Endothelial cell of umbilical vein (primary cell): ENCODE data around the gene OR14I1. TPM values are rescaled to one million over a fixed set of nuclear protein-coding genes. Genes with fewer than 3 reads are reported as not detected.

ENCODE experiments used
- BruUV-seq: library from RNA; stranded (reverse); fragments of 400-500 nt; replicated peaks from 2 replicates; lab custom pipeline; 2021; lab: Mats Ljungman, UMichigan
- CTCF ChIA-PET: fragments of 300-600, 350-600 bp; sonication (Branson Sonifier 250); formaldehyde crosslinking; loops from one replicate; lab custom pipeline; 2021; ENCODE audit warnings: antibody characterized with exemption, inconsistent platforms; lab: Charles Lee
- POLR2A ChIA-PET: fragments of 300-600, 350-600 bp; sonication (Branson Sonifier 250); formaldehyde crosslinking; loops from one replicate; lab custom pipeline; 2021; ENCODE audit warnings: antibody characterized with exemption, inconsistent platforms; lab: Charles Lee
- DNase-seq: peaks from one replicate; pipeline ENCODE4 v3.0.0-alpha.2; 2011; ENCODE audit warnings: low read depth, low spot score
- FAIRE-seq: peaks from 2 replicates; lab custom pipeline; 2011; peaks lifted over from hg19 to GRCh38; lab: Jason Lieb, UNC
- H2AFZ ChIP-seq: 2 replicates; pipeline ENCODE4 v1.6.0; 2012; ENCODE audit warnings: low read depth, low read length, control low read depth, inconsistent platforms
- H3K27ac ChIP-seq: 2 replicates; pipeline ENCODE4 v1.5.1; 2011; ENCODE audit warnings: low read depth, mild to moderate bottlenecking, control low read depth, low read length, moderate library complexity; ENCODE audit not compliant: insufficient read depth
- H3K27me3 ChIP-seq, 2 experiments: 2 replicates each; pipeline versions ENCODE4 v1.6.0 to v1.6.1; 2011; ENCODE audit warnings: low read length in 2 of 2, mixed read lengths in 1 of 2; ENCODE audit not compliant: control insufficient read depth in 2 of 2, insufficient read depth in 2 of 2
- H3K36me3 ChIP-seq, 2 experiments: 2 replicates in 1 of 2; 3 replicates in 1 of 2; pipeline ENCODE4 v1.5.1; 2011; ENCODE audit warnings: low read length in 2 of 2, mild to moderate bottlenecking in 1 of 2, moderate library complexity in 1 of 2; ENCODE audit not compliant: control insufficient read depth in 2 of 2, insufficient read depth in 2 of 2; ENCODE audit errors: extremely low read depth in 1 of 2
- H3K4me1 ChIP-seq: 3 replicates; pipeline ENCODE4 v1.5.1; 2011; ENCODE audit warnings: mild to moderate bottlenecking, low read length; ENCODE audit not compliant: control insufficient read depth, insufficient read depth; ENCODE audit errors: extremely low read depth
- H3K4me2 ChIP-seq: 2 replicates; pipeline ENCODE4 v1.6.1; 2011; ENCODE audit warnings: low read length, control low read depth, mixed read lengths; ENCODE audit not compliant: insufficient read depth
- H3K4me3 ChIP-seq, 3 experiments: fragments of 200-600 bp in 1 of 3; sonication (generic), shearing (Covaris generic) in 1 of 3; replicated peaks in 1 of 3; 2 replicates each; pipeline ENCODE4 v1.5.1; 2011 to 2016; ENCODE audit warnings: control low read depth in 3 of 3, low read length in 3 of 3, mild to moderate bottlenecking in 2 of 3, inconsistent platforms in 1 of 3, low read depth in 1 of 3, moderate library complexity in 1 of 3; ENCODE audit not compliant: insufficient read depth in 1 of 3
- H3K79me2 ChIP-seq: 2 replicates; pipeline ENCODE4 v1.6.0; 2012; ENCODE audit warnings: low read length, inconsistent platforms; ENCODE audit not compliant: control insufficient read depth, insufficient read depth
- H3K9ac ChIP-seq: replicated peaks from 2 replicates; pipeline ENCODE3; 2011; ENCODE audit warnings: low read length, control low read depth; ENCODE audit not compliant: insufficient read depth; ENCODE audit errors: extremely low read depth
- H3K9me1 ChIP-seq: replicated peaks from 3 replicates; pipeline ENCODE4 v1.6.0; 2011; ENCODE audit warnings: mild to moderate bottlenecking, low read length; ENCODE audit not compliant: control insufficient read depth, insufficient read depth; ENCODE audit errors: extremely low read depth
- H3K9me3 ChIP-seq: replicated peaks from 2 replicates; pipeline ENCODE4 v1.5.1; 2012; ENCODE audit warnings: low read length, inconsistent platforms; ENCODE audit not compliant: control insufficient read depth, insufficient read depth
- H4K20me1 ChIP-seq: replicated peaks from 2 replicates; pipeline ENCODE3; 2011; ENCODE audit warnings: mild to moderate bottlenecking, low read length; ENCODE audit not compliant: control insufficient read depth, insufficient read depth; ENCODE audit errors: extremely low read depth
- EZH2 ChIP-seq: IDR thresholded peaks from 2 replicates; pipeline ENCODE4 v1.6.1; 2012; ENCODE audit warnings: borderline replicate concordance, low read depth, mild to moderate bottlenecking, moderate library complexity, low read length, inconsistent platforms; ENCODE audit not compliant: severe bottlenecking
- FOS ChIP-seq: IDR thresholded peaks from 2 replicates; pipeline ENCODE4 v1.6.1; 2011; ENCODE audit warnings: mild to moderate bottlenecking, low read length, moderate library complexity, borderline replicate concordance; ENCODE audit not compliant: insufficient read depth
- GATA2 ChIP-seq: IDR thresholded peaks from 2 replicates; pipeline ENCODE4 v1.7.0; 2011; ENCODE audit warnings: low read depth, mild to moderate bottlenecking, moderate library complexity, mixed read lengths, low read length; ENCODE audit not compliant: insufficient read length, insufficient read depth
- JUN ChIP-seq: IDR thresholded peaks from 2 replicates; pipeline ENCODE4 v1.6.1; 2011; ENCODE audit warnings: borderline replicate concordance, low read depth; ENCODE audit not compliant: insufficient read length, insufficient read depth
- MYC ChIP-seq: IDR thresholded peaks from one replicate; pipeline ENCODE4 v1.6.1; 2011; ENCODE audit warnings: mild to moderate bottlenecking, low read depth, low read length
- POLR2A ChIP-seq: IDR thresholded peaks from 2 replicates; pipeline ENCODE4 v1.6.1; 2012; ENCODE audit warnings: low read depth, mild to moderate bottlenecking, control low read depth, low read length
- POLR2AphosphoS5 ChIP-seq: IDR thresholded peaks from 2 replicates; pipeline ENCODE4 v1.6.1; 2012; ENCODE audit warnings: low read depth, mild to moderate bottlenecking, control low read depth, low read length, moderate library complexity; ENCODE audit not compliant: insufficient read depth
- dilution Hi-C: fragments of 300-500 bp; cut with MboI; formaldehyde crosslinking; loops from one replicate; pipeline ENCODE4 v1.15.0; 2019; ENCODE audit warnings: low sequenced_read_pairs; ENCODE audit not compliant: extremely low pct_ligation_motif_present
- intact Hi-C: fragments of 100-400 bp; cut with micrococcal nuclease; formaldehyde crosslinking; loops from one replicate; pipeline ENCODE4 v1.10.0; 2022
- polyA plus RNA-seq, 4 experiments: library from polyadenylated mRNA; depleted of rRNA in 3 of 4; stranded (reverse) in 3 of 4; unstranded in 1 of 4; fragments of >200 nt; gene quantifications; 2 replicates each; pipeline versions ENCODE4 v1.2.1 to v1.2.3, GENCODE V29; 2011 to 2012; ENCODE audit warnings: missing spikeins in 1 of 4
- total RNA-seq: library from RNA; stranded (reverse); gene quantifications from 2 replicates; pipeline ENCODE4 v1.2.3, GENCODE V29; 2021
- TF ChIP-seq, protein P1 (sequence below), 2 donors: IDR thresholded peaks; 1 replicate in 1 of 2; 2 replicates in 1 of 2; pipeline ENCODE4 v1.5.1; 2011; ENCODE audit warnings: low read length in 2 of 2, mild to moderate bottlenecking in 2 of 2, moderate library complexity in 2 of 2, control low read depth in 1 of 2, inconsistent platforms in 1 of 2, low read depth in 1 of 2; ENCODE audit not compliant: insufficient read depth in 1 of 2; ENCODE audit errors: extremely low read depth in 1 of 2
- TF ChIP-seq, protein P2 (sequence below): IDR thresholded peaks from 2 replicates; pipeline ENCODE4 v1.6.1; 2011; ENCODE audit not compliant: insufficient read depth, insufficient read length

OR14I1 gene
- total and polyA plus RNA-seq, 2 donors (not counting 3 experiments of a cell fraction or from before 2014, with no cell fraction given), result not detected

DNA sequence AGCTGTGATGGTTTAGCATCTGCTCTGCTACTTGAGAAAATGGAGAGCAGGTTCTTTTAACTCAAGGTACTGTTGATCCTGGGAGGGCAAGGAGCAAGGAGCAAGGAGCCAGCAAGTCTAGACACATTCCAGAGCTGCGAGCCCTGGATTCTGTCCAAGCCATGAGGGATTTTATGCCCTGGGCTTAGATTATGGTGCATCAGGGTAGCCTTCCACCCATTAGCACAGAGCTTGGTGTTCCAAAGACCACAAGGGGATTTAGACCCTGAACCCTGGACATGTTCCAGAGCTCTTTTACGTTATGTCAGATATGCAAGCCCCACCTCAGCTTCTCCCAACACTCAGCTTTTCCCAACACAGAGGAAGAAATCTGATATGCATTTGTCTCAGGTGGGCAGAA is 2.0 kb upstream of the OR14I1 start:
- Histone ChIP-seq H3K27ac (no peak overlapping the region), H4K20me1 (no peaks in the 10 kb centered on the region), H3K4me3 (no peak overlapping the region), H3K9me1 (no peaks in the 10 kb centered on the region), H3K9ac (no peak overlapping the region), H3K27me3 (no peaks in the 10 kb centered on the region), H3K4me2 (no peak overlapping the region), H3K9me3 (no peaks in the 10 kb centered on the region), H3K36me3 (no peaks in the 10 kb centered on the region), H3K4me1 (no peaks in the 10 kb centered on the region), H3K79me2 (no peaks in the 10 kb centered on the region), H2AFZ (no peak overlapping the region)
- intact Hi-C loops (no loop called here), dilution Hi-C loops (no loop called here)
- TF ChIP-seq POLR2AphosphoS5, result no peak
- no peak for TF ChIP-seq FOS
- FAIRE-seq (no peak), DNase-seq (no peak)
- CTCF ChIA-PET, result no interaction called here
- no TSS peak for BruUV-seq
- POLR2A ChIA-PET, result no interaction called here

DNA sequence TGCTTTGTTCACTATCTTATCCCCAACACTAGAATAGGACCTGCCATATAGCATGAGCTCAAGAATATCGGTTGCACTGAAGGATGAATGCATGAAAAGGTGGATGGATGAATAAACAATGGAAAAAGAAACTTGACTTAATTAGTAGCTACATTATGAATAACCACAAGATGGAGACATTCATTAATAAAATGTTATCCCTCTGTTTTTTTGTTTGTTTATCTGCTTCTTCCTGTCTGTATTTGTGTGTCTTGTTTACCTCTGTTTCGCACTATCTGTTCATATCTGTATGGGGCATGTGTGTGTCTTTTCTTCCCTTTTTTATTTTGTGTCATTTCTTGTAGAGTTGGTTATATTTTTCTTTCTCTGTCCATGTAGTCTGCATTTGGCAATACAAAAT is 1.1 kb upstream of the OR14I1 start:
- Histone ChIP-seq H3K9me1 (no peaks in the 10 kb centered on the region), H3K4me2 (no peak overlapping the region), H3K9ac (no peak overlapping the region), H2AFZ (no peak overlapping the region), H3K4me1 (no peaks in the 10 kb centered on the region), H3K27me3 (no peaks in the 10 kb centered on the region), H3K27ac (no peak overlapping the region), H3K4me3 (no peak overlapping the region), H4K20me1 (no peaks in the 10 kb centered on the region), H3K79me2 (no peaks in the 10 kb centered on the region), H3K36me3 (no peaks in the 10 kb centered on the region), H3K9me3 (no peaks in the 10 kb centered on the region)
- no TSS peak for BruUV-seq
- dilution Hi-C loops (no loop called here), intact Hi-C loops (no loop called here)
- no peak for TF ChIP-seq EZH2
- TF ChIP-seq JUN, result no peak
- TF ChIP-seq, protein P1, sequence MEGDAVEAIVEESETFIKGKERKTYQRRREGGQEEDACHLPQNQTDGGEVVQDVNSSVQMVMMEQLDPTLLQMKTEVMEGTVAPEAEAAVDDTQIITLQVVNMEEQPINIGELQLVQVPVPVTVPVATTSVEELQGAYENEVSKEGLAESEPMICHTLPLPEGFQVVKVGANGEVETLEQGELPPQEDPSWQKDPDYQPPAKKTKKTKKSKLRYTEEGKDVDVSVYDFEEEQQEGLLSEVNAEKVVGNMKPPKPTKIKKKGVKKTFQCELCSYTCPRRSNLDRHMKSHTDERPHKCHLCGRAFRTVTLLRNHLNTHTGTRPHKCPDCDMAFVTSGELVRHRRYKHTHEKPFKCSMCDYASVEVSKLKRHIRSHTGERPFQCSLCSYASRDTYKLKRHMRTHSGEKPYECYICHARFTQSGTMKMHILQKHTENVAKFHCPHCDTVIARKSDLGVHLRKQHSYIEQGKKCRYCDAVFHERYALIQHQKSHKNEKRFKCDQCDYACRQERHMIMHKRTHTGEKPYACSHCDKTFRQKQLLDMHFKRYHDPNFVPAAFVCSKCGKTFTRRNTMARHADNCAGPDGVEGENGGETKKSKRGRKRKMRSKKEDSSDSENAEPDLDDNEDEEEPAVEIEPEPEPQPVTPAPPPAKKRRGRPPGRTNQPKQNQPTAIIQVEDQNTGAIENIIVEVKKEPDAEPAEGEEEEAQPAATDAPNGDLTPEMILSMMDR (IDR thresholded peaks at IDR 0.05; ENCODE audit: extremely low read depth in 1 of 2, insufficient read depth in 1 of 2, low read depth in 1 of 2, low read length in 2 of 2), result no peak
- TF ChIP-seq GATA2, result no peak
- TF ChIP-seq POLR2AphosphoS5, result no peak
- TF ChIP-seq, protein P2, sequence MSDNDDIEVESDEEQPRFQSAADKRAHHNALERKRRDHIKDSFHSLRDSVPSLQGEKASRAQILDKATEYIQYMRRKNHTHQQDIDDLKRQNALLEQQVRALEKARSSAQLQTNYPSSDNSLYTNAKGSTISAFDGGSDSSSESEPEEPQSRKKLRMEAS, result no peak
- no peak for TF ChIP-seq FOS
- TF ChIP-seq POLR2A, result no peak
- TF ChIP-seq MYC, result no peak
- FAIRE-seq (no peak), DNase-seq (no peak)
- ChIA-PET CTCF (no interaction called here), POLR2A (no interaction called here)
